ENCODE measurements around the gene IL6. TPM values are rescaled to one million over a fixed set of nuclear protein-coding genes. Genes with fewer than 3 reads are reported as not detected.
"Not testable (repeated sequence)": the region's sequence is repeated elsewhere in the genome, so short reads cannot be mapped to it uniquely, and the experiment has no call there.

The IL6 gene
- 1 to 10 TPM; 1.6 to 4.5 TPM for total RNA-seq

DNA sequence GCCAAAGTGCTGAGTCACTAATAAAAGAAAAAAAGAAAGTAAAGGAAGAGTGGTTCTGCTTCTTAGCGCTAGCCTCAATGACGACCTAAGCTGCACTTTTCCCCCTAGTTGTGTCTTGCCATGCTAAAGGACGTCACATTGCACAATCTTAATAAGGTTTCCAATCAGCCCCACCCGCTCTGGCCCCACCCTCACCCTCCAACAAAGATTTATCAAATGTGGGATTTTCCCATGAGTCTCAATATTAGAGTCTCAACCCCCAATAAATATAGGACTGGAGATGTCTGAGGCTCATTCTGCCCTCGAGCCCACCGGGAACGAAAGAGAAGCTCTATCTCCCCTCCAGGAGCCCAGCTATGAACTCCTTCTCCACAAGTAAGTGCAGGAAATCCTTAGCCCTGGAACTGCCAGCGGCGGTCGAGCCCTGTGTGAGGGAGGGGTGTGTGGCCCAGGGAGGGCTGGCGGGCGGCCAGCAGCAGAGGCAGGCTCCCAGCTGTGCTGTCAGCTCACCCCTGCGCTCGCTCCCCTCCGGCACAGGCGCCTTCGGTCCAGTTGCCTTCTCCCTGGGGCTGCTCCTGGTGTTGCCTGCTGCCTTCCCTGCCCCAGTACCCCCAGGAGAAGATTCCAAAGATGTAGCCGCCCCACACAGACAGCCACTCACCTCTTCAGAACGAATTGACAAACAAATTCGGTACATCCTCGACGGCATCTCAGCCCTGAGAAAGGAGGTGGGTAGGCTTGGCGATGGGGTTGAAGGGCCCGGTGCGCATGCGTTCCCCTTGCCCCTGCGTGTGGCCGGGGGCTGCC, at the start of gene IL6:
TSS of gene IL6 (plus strand) at position 294 of the 807 bp plus-strand sequence. CDS start at position 357, 63 bp downstream.
- H3K36me3 Mint-ChIP-seq (ENCODE audit: low read depth): no peaks in the 10 kb centered on the region
- H3K9me3 Mint-ChIP-seq (ENCODE audit: low read depth): no peaks in the 10 kb centered on the region
- ChIA-PET CTCF (interaction anchor here (0.6 to 8.8 kb wide), 31 partner anchors 9 to 598 kb away, joined by 3 to 311 read pairs (median 5); no protein-coding TSS in a partner anchor), POLR2A (interaction anchor here (0.5 to 1.0 kb wide), 4 partner anchors 8 to 163 kb away, joined by 3 to 4 read pairs (median 4); no protein-coding TSS in a partner anchor)
- H3K4me3 Mint-ChIP-seq: peak within 1 kb of the TSS; percentile 51
- peak; percentile 37 for DNase-seq
- peaks cover 31% of the 10 kb centered on the region for H3K27me3 Mint-ChIP-seq
- H3K4me1 Mint-ChIP-seq: peaks cover 28% of the 10 kb centered on the region
- intact Hi-C loops (cut with DNase I, micrococcal nuclease): loop anchor here (1.0 to 10.0 kb wide), 5 partner anchors 64 to 328 kb away; no protein-coding TSS in a partner anchor
- H3K27ac Mint-ChIP-seq: peak within 1 kb of the TSS; percentile 61
- ATAC-seq: peak; percentile 12

DNA sequence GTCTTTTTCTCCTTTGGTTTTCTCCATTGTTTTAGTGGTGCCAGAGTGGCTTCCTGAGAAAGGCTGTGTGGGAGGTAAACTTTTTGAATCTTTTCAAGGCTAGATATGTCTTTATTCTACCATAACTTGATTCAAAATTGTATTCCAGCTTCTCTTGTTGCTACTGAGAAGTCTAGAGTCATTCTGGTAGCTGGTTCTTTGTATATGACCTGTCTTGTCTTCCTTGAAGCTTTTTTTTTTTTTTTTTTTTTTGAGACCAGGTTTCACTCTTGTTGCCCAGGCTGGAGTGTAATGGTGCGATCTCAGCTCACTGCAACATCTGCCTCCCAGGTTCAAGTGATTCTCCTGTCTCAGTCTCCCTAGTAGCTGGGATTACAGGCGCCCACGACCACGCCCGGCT, 49.7 kb upstream of the IL6 start:
- DNase-seq; H3K36me3 Mint-ChIP-seq (ENCODE audit: low read depth); H3K4me3 Mint-ChIP-seq; H3K9me3 Mint-ChIP-seq (ENCODE audit: low read depth); H3K27me3 Mint-ChIP-seq: not testable (repeated sequence)
- intact Hi-C loops (cut with DNase I, micrococcal nuclease): loop anchor here (1.0 to 10.0 kb wide), 9 partner anchors 15 to 918 kb away; partner anchors contain the start of gene CCDC126 (in 1 of the 2)
- Mint-ChIP-seq H3K4me1 (peaks cover 71% of the 10 kb centered on the region), H3K27ac (peak overlapping the region; percentile 81)
- POLR2A ChIA-PET: interaction anchor here (1.0 to 1.2 kb wide), 2 partner anchors 15 to 22 kb away, joined by 4 to 5 read pairs; no protein-coding TSS in a partner anchor
- CTCF ChIA-PET: interaction anchor here (0.7 to 3.2 kb wide), 5 partner anchors 16 to 713 kb away, joined by 3 to 11 read pairs (median 4); partner anchors contain the start of gene IL6
- ATAC-seq: peak; percentile 68

DNA sequence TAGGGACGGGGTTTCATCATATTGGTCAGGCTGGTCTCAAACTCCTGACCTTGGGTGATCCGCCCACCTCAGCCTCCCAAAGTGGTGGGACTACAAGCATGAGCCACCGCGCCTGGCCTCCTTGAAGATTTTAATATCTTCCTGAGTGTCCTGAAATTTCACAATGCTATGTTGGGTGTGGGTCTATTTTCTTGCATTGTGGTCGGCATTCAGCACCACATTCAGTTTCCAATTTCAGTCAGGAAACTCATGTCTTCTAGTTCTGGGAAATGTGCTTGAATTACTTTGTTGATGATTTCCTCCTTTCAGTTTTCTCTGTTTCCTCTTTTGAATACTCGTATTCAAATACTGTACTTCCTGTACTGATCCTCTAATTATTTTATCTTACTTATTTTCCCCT, 49.3 kb upstream of the IL6 start:
- intact Hi-C loops (cut with DNase I, micrococcal nuclease): loop anchor here (1.0 to 10.0 kb wide), 9 partner anchors 15 to 917 kb away; partner anchors contain the start of gene CCDC126 (in 1 of the 2)
- Mint-ChIP-seq H3K27me3 (peaks cover 8% of the 10 kb centered on the region), H3K27ac (peak overlapping the region; percentile 81), H3K4me3 (no peak overlapping the region), H3K4me1 (peaks cover 67% of the 10 kb centered on the region), H3K36me3 (ENCODE audit: low read depth) (no peaks in the 10 kb centered on the region), H3K9me3 (ENCODE audit: low read depth) (peaks cover 2% of the 10 kb centered on the region)
- POLR2A ChIA-PET: interaction anchor here (1.0 kb wide), 1 partner anchor 21 kb away, joined by 5 read pairs; no protein-coding TSS in a partner anchor
- CTCF ChIA-PET: interaction anchor here (0.7 to 3.2 kb wide), 7 partner anchors 17 to 713 kb away, joined by 3 to 11 read pairs (median 3); partner anchors contain the start of gene IL6
- ATAC-seq (peak; percentile 16), DNase-seq (peak; percentile 15)

DNA sequence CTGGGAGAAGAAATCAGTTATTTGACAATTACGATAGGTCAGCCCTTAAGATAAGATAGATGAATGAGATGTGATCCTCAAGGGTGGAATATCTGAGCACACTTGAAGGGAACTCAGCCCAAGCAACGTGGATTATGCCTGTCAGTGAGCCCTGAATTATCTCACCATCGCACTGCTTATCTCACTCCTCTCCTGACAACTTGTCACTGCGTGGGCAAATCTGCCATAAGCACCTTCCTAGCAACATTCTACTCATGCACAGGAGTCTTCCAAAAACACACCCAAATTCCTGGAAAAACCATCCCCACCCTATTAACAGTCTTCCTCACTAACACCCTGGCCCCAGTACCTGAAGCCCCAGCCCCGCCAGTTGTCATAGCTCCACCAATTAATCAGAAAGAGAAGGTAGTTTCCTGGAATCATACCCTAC, 46.5 kb upstream of the IL6 start:
- peaks cover 18% of the 10 kb centered on the region for H3K27me3 Mint-ChIP-seq
- peaks cover 46% of the 10 kb centered on the region for H3K4me1 Mint-ChIP-seq
- DNase-seq (no peak), ATAC-seq (no peak)
- H3K36me3 Mint-ChIP-seq (ENCODE audit: low read depth): no peaks in the 10 kb centered on the region
- H3K27ac Mint-ChIP-seq: no peak overlapping the region
- intact Hi-C loops (cut with DNase I, micrococcal nuclease): no loop called here
- POLR2A ChIA-PET: interaction anchor here (1.1 kb wide), 1 partner anchor 16 kb away, joined by 5 read pairs; no protein-coding TSS in a partner anchor
- CTCF ChIA-PET: interaction anchor here (1.8 kb wide), 1 partner anchor 16 kb away, joined by 7 read pairs; no protein-coding TSS in a partner anchor
- H3K9me3 Mint-ChIP-seq (ENCODE audit: low read depth): no peaks in the 10 kb centered on the region
- no peak overlapping the region for H3K4me3 Mint-ChIP-seq

DNA sequence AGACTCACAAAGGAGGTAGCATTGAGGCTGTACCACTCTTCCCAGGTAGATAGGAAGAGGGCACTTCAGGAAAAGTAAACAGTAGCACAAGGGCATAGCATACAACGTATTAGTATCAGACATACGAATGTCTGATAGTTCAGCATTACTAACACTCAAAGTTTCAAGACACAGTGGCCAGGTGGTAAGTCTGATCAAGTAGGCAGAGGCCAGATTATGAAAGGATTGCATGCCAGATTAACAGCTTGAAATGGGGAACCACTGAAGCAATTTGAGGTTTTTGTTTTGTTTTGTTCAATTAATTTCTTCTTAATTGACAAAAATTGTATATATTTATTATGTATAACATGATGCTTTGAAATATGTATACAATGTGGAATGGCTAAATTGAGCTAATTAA, 45.7 kb upstream of the IL6 start:
- no peak overlapping the region for H3K27ac Mint-ChIP-seq
- ChIA-PET CTCF (no interaction called here), POLR2A (no interaction called here)
- H3K9me3 Mint-ChIP-seq (ENCODE audit: low read depth): no peaks in the 10 kb centered on the region
- ATAC-seq: no peak
- no peak for DNase-seq
- peaks cover 18% of the 10 kb centered on the region for H3K27me3 Mint-ChIP-seq
- peaks cover 38% of the 10 kb centered on the region for H3K4me1 Mint-ChIP-seq
- intact Hi-C loops (cut with DNase I, micrococcal nuclease): no loop called here
- H3K36me3 Mint-ChIP-seq (ENCODE audit: low read depth): no peaks in the 10 kb centered on the region
- H3K4me3 Mint-ChIP-seq: no peak overlapping the region

DNA sequence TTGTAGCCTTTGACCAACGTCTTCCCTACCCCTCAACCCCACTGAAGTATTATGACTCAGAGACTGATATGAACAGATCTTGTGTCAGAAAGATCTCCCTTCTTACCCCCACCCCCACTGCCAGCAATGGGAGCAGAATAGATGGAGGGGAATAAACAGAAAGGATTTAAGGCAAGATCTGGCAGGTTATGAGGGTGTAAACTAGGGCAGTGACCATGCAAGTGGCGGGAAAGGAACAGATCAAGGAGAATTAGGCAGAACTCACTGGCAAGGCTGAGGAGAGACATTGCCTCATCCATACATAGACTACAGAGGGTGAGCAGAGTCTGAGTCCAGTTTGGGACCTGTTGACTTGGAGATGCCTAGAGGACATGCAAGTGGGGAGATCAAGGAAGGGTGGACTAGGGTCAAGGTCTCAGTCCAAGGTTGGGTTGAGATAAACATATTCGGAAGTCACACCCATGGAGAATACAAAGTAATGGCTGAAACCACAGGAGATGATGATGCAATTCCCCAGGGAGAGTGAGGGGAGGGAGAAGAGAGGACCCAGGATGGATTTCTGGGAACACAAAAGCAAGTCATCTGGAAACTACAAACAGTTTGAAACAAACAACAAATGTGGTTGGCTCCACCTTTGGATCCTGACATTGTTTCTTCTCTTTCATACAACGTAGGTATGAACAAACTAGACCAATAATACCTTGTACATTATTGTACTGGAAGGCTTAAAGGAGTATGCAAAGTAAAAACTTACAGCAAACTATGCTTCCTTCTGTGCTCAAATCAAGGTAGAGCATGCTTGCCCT, 44.9 kb upstream of the IL6 start:
- ChIA-PET POLR2A (no interaction called here), CTCF (interaction anchor here (0.7 kb wide), 1 partner anchor 123 kb away, joined by 3 read pairs; no protein-coding TSS in a partner anchor)
- Mint-ChIP-seq H3K4me1 (peaks cover 31% of the 10 kb centered on the region), H3K36me3 (ENCODE audit: low read depth) (no peaks in the 10 kb centered on the region), H3K9me3 (ENCODE audit: low read depth) (no peaks in the 10 kb centered on the region), H3K27me3 (peaks cover 18% of the 10 kb centered on the region), H3K27ac (no peak overlapping the region), H3K4me3 (no peak overlapping the region)
- DNase-seq: no peak
- intact Hi-C loops (cut with DNase I, micrococcal nuclease): no loop called here
- no peak for ATAC-seq

DNA sequence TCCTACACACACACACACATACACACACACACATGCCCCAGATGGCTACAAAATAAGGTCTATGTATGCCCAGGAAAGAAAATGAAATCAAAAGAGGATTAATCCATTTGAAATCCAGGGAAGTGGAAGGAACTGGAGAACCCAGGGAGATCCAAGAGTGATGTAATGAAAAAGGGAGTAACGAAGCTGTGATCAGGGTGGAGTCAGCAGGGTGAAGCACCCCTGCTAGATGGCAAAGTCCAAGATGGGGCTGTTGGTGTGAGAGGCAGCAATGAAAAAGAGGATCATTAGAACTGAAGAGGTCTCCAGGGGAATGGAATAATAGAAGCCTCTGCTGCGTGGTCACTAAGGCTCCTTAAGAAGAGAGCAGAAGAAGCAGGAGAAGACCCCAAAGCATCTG, 43.6 kb upstream of the IL6 start:
- Mint-ChIP-seq H3K27me3 (peaks cover 18% of the 10 kb centered on the region), H3K4me3 (no peak overlapping the region), H3K27ac (no peak overlapping the region), H3K9me3 (ENCODE audit: low read depth) (no peaks in the 10 kb centered on the region), H3K36me3 (ENCODE audit: low read depth) (no peaks in the 10 kb centered on the region), H3K4me1 (peaks cover 17% of the 10 kb centered on the region)
- CTCF ChIA-PET: interaction anchor here (0.6 kb wide), 1 partner anchor 27 kb away, joined by 3 read pairs; no protein-coding TSS in a partner anchor
- intact Hi-C loops (cut with DNase I, micrococcal nuclease): no loop called here
- ATAC-seq (no peak), DNase-seq (no peak)
- POLR2A ChIA-PET: no interaction called here

DNA sequence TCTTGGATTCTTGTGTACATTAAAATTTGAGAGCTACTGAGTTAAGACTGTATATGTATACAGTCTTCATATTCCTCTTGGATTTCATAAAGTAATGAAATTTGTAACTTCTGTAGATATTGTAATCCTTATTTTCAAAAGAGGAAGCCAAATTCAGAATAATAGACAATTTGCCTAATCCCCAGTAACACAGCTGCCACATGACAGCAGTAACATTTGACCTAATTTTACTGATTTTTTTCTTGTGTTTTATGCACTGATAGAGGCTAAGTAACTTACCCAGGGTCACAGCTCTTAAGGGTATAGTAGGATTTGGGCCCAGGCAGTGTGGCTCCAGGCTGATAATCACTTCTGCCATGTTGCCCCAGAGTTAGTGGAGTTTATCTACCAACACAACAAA, 40.4 kb upstream of the IL6 start:
- DNase-seq (no peak), ATAC-seq (no peak)
- Mint-ChIP-seq H3K27ac (no peak overlapping the region), H3K9me3 (ENCODE audit: low read depth) (no peaks in the 10 kb centered on the region), H3K27me3 (peaks cover 19% of the 10 kb centered on the region), H3K4me3 (no peak overlapping the region), H3K4me1 (peaks cover 5% of the 10 kb centered on the region), H3K36me3 (ENCODE audit: low read depth) (no peaks in the 10 kb centered on the region)
- ChIA-PET CTCF (interaction anchor here (0.7 to 1.4 kb wide), 2 partner anchors 14 to 38 kb away, joined by 3 read pairs; no protein-coding TSS in a partner anchor), POLR2A (no interaction called here)
- intact Hi-C loops (cut with DNase I, micrococcal nuclease): no loop called here

DNA sequence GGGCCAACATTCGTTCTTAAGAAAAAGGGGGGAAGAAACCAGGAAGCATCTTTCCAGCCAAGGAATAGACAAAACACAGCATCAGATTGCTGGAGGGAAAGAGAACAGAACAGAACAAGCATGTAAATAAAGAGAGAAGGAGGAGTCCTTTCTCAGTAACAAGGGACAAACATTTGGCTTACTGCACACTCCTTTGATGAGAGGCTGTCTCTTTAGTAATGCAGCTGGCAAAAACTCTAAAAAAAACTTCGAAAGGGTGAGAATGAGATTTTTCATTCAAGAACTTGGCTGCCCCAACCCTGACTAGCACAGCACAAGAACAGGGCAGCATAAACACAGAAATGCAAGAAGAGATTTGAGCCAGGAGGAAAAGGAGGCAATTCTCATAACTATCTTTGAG, 38.9 kb upstream of the IL6 start:
- POLR2A ChIA-PET: interaction anchor here (0.6 kb wide), 1 partner anchor 29 kb away, joined by 3 read pairs; no protein-coding TSS in a partner anchor
- CTCF ChIA-PET: interaction anchor here (0.8 to 1.4 kb wide), 3 partner anchors 11 to 39 kb away, joined by 3 to 4 read pairs (median 3); partner anchors contain the start of gene IL6

DNA sequence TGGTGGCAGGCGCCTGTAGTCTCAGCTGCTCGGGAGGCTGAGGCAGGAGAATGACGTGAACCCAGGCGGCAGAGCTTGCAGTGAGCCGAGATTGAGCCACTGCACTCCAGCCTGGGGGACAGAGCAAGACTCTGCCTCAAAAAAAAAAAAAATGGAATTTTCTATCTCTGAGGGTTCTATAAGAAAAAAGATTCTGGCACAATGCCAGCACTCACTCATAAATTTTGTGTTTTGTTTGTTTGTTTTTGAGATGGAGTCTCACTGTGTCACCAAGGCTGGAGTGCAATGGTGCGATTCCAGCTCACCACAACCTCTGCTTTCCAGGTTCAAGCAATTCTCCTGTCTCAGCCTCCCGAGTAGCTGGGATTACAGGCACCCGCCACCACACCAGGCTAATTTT, 38.1 kb upstream of the IL6 start:
- intact Hi-C loops (cut with DNase I, micrococcal nuclease); H3K4me1 Mint-ChIP-seq; H3K36me3 Mint-ChIP-seq (ENCODE audit: low read depth); DNase-seq; POLR2A ChIA-PET; H3K27ac Mint-ChIP-seq; H3K9me3 Mint-ChIP-seq (ENCODE audit: low read depth); ATAC-seq; H3K4me3 Mint-ChIP-seq; CTCF ChIA-PET: not testable (repeated sequence)
- peaks cover 14% of the 10 kb centered on the region for H3K27me3 Mint-ChIP-seq

More for the DNA sequence above, 38.9 kb upstream of the IL6 start:
- intact Hi-C loops (cut with DNase I, micrococcal nuclease): no loop called here
- H3K4me1 Mint-ChIP-seq: peaks cover 5% of the 10 kb centered on the region
- DNase-seq (no peak), ATAC-seq (no peak)
- peaks cover 16% of the 10 kb centered on the region for H3K27me3 Mint-ChIP-seq
- H3K27ac Mint-ChIP-seq: no peak overlapping the region
- H3K9me3 Mint-ChIP-seq (ENCODE audit: low read depth): no peaks in the 10 kb centered on the region
- no peaks in the 10 kb centered on the region for H3K36me3 Mint-ChIP-seq (ENCODE audit: low read depth)
- no peak overlapping the region for H3K4me3 Mint-ChIP-seq

Measured in activated CD4-positive, alpha-beta T cell treated with anti-CD3 and anti-CD28 coated beads for 36 hours (primary cell).